GM06990 (cell line): Measurements from ENCODE around the gene MCTP1.

Source experiments
- DNase-seq: peaks from one replicate; pipeline ENCODE4 v3.0.0-alpha.2; 2011; ENCODE audit not compliant: insufficient read length; ENCODE audit errors: extremely low read depth
- H3K27me3 ChIP-seq: replicated peaks from 2 replicates; pipeline ENCODE4 v1.6.0; 2011; ENCODE audit warnings: low read length; ENCODE audit not compliant: control insufficient read depth, insufficient read depth
- H3K36me3 ChIP-seq: 2 replicates; pipeline ENCODE4 v1.5.1; 2011; ENCODE audit warnings: low read length; ENCODE audit not compliant: control insufficient read depth, insufficient read depth
- H3K4me3 ChIP-seq: replicated peaks from 2 replicates; pipeline ENCODE4 v1.5.1; 2011; ENCODE audit warnings: low read depth, mild to moderate bottlenecking, control low read depth, low read length
- CTCF ChIP-seq: IDR thresholded peaks from 2 replicates; pipeline ENCODE4 v1.5.1; 2011; ENCODE audit warnings: low read length, control low read depth, mild to moderate bottlenecking, inconsistent platforms; ENCODE audit not compliant: insufficient read depth, poor library complexity, severe bottlenecking

The MCTP1 gene

GRCh38 chr5:94932259-94932658, 352.6 kb downstream of the MCTP1 start:
- Histone ChIP-seq H3K27me3 (no peaks in the 10 kb centered on the region), H3K4me3 (no peak overlapping the region), H3K36me3 (no peaks in the 10 kb centered on the region)
- DNase-seq: no peak
- no peak for TF ChIP-seq CTCF

DNA sequence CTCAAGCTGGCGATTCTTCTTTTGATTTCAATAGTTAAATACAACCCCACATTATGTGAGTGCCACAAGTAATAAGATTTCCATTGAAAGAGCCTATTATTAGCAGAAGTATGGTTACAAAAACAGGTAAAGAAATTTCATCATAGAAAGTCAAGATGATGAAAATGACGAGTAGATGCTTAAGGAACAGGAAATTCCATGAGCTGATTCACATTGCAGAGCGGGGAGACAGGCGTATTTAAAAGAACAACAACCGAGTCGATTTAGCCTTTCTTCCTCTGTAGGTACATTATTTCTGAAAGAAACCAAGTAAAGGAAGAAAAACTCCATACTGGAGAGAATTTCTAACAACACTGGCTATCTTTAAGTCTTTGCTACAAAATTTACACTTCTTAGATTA, 356.0 kb downstream of the MCTP1 start:
- no peak for DNase-seq
- H3K27me3 ChIP-seq: no peaks in the 10 kb centered on the region
- H3K36me3 ChIP-seq: no peaks in the 10 kb centered on the region
- H3K4me3 ChIP-seq: no peak overlapping the region
- no peak for TF ChIP-seq CTCF

GRCh38 chr5:94920570-94920969, 364.3 kb downstream of the MCTP1 start:
- Histone ChIP-seq H3K36me3 (no peaks in the 10 kb centered on the region), H3K27me3 (no peaks in the 10 kb centered on the region), H3K4me3 (no peak overlapping the region)
- no peak for DNase-seq
- no peak for TF ChIP-seq CTCF

DNA sequence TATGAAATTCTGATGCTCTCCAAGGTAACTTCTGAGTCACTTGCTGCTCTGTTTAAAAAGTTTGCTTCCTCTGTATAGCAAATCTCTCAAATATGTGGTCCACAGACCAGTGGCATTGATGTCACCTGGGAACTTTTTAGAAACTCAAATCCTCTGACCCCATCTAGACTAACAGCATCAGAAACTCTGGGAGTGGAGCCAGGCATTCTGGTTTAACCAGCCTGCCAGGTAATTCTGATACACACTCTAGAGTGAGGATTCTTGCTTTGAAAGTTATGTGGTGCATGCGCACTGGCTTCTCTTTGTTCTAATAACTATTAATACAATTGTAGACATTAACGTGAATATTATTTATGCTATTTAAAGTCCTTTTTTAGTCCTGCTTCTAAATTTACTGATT, 368.3 kb downstream of the MCTP1 start:
- no peaks in the 10 kb centered on the region for H3K27me3 ChIP-seq

GRCh38 chr5:94911276-94911675, 373.6 kb downstream of the MCTP1 start:
- Histone ChIP-seq H3K4me3 (no peak overlapping the region), H3K36me3 (no peaks in the 10 kb centered on the region), H3K27me3 (no peaks in the 10 kb centered on the region)
- no peak for TF ChIP-seq CTCF
- DNase-seq: no peak

More for the DNA sequence above, 368.3 kb downstream of the MCTP1 start:
- no peak for TF ChIP-seq CTCF
- Histone ChIP-seq H3K36me3 (no peaks in the 10 kb centered on the region), H3K4me3 (no peak overlapping the region)
- DNase-seq: no peak

DNA sequence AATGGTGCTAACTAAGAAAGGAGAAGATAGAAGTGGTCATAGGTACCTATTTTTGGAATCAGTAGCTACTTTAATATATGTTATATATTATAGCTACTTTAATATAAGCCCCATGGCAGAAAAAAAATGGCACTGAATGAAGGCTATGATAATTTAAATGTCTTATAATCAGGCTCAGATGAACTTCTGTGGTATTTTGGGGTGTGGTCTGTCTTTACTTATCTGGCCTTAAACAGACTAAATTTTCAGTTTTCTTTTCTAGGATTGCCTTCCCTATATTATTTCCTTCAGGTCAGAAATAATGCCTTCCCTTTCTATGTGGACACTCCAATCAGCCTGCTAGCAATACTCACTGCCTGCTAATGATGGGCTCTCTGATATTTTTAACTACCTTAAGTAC, 374.2 kb downstream of the MCTP1 start:
- no peak for DNase-seq
- TF ChIP-seq CTCF: no peak
- Histone ChIP-seq H3K27me3 (no peaks in the 10 kb centered on the region), H3K36me3 (no peaks in the 10 kb centered on the region), H3K4me3 (no peak overlapping the region)
